Measurements from ENCODE around the gene ATRIP.
"Not testable (repeated sequence)": the region's sequence is repeated elsewhere in the genome, so short reads cannot be mapped to it uniquely, and the experiment has no call there.

Gene ATRIP

DNA sequence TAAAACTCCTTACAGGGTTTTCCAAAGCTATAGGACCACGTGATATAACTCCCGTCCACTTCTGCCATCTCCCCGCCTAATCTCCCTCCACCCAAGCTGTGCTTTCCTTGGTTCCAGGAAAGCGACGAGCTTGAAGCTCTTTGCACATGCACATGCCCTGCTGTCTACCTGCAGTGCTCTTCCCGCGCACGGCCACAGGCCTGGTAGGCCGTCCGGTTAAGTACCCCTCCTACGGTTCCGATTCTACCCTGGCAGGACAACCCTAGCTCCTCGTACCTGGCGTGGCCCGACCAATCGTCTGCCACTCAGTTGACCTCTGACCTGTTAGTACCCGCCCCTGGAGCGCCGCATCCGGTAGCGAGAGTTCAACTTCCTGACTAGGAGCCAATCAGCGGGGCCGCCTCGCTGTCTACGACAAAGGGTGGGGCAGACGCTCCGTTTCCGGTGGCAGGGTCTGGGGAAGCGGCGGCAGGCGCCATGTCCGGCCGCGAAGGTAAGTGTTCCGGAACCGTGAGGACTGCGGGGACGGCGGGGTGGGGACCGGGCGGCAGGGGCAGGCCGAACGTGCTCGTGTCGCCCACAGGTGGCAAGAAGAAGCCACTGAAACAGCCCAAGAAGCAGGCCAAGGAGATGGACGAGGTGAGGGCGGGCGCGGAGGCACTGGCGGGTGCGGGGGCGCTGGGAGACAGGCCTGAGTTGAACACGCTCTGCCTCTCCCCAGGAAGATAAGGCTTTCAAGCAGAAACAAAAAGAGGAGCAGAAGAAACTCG lies 6.5 kb upstream of the ATRIP start, which contains the start of the genes CCDC51 and TMA7:
TSS of gene CCDC51 (minus strand) at position 300 of the 770 bp plus-strand sequence. CDS start 4,991 bp downstream, outside the sequence.
TSS of gene TMA7 (plus strand) at position 438 of the 770 bp plus-strand sequence. CDS start at position 478, 40 bp downstream.
- peak; percentile 99 for DNase-seq

DNA sequence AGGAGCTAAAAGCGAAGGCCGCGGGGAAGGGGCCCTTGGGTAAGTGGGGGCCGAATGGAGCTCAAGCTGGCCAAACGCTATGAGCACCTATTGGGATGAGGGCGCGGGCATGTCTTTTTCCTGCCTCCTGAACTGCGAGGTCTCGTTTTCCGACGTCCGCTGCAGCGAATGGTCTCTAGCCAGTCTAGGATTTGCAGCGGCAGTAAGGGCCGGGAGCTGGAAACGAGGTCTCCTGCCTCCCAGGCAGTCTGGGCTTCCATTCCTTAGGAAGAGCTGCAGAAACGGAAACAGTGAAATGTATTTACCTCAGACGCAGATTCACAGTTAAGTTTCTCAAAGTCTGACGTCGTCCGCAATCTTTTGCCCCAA lies 6.0 kb upstream of the ATRIP start:
- peak; percentile 35 for DNase-seq

DNA sequence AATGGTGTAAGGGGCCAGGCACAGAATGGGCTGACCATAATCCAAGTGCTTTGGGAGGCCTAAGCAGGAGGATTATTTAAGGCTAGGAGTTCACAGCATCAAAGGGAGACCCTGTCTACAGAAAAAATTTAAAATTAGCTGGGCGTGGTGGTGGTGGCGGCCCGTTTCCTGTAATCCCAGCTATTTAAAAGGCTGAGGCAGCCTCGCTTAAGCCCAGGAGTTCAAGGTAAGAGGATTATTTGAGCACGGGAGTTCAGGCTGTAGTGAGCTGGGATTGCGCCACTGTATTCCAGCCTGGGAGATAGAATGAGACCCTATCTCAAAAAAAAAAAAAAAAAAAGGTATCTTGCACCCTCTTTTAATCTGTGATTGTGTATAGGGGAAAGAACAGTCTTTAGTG lies 4.6 kb upstream of the ATRIP start:
- DNase-seq: no peak

DNA sequence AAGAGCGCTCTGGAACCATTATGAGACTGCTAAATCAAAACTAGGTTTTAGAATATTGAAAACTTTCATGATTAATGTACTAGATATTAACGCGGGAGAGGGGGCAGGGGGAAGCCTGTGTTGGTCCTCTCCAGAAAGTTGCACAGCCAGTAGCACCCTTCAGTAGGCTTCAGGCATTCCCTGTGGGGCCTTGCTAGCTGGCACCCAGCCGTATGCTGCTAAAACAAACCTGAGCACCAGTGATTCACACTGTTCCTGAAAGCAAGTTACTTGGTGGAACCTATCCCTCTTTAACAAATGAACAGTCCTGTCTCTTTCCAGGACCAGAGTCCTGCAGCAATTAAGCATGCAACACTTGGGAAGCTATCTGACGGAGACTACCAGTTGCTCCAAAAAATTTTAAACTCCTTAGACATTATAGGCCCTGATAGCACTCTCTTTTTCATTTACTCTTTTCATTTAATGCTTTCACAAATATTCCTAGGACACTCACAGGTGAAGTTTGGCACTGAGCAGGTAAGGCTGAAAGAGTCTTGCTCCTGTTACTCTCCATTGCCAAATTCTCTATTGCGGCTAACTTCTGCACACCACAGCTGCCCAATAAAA lies 1.2 kb upstream of the ATRIP start:
- no peak for DNase-seq

DNA sequence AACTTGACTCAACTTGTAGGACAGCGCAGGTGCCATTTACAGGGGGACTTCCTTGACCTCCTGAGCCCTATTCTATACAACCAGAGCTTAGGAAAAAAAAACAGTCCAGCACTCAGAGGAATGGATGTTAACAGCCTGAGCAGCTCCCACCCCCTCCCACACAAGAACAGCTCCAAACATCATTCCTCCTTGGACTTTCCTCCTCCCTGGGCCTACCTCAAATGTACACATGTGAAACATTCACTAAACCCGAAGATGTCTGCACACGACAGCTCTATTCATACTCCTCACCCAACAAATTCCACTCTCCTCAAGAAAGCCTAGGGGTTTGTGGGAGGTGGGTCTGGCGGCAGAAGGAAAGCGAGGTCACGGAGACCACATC lies 503 bp upstream of the ATRIP start:
- peak; percentile 19 for DNase-seq

DNA sequence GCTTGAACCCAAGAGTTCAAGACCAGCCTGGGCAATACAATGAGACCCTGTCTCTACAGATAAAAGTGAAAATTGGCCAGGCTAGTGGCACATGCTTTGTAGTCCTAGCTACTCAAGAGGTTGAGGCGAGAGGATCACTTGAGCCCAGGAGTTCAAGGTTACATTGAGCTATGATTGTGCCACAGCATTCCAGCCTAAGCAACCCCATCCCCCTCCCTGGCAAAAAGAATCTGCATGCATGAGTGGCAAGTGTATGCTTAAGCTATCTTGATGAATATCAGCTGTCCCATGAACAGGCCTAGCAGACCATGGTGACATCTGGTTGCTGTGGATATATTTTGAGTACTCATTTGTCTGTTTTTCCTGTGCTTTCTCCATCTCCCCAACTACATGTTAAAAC lies 4.7 kb downstream of the ATRIP start:
- no peak for DNase-seq

DNA sequence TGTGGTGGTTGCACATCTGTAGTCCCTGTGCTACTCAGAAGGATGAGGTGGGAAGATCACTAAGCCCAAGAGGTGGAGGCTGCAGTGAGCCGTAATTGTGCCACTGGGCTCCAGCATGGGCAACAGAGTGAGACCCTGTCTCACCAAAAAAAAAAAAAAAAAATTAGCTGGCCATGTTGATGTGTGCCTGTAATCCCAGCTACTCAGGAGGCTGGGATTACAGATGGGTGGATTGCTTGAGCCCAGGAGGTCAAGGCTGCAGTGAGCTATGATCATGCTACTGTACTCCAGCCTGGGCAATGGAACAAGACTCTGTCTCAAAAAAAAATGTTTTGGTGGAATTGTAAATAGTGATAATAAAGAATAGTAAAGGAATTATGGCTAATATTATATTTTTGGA lies 9.9 kb downstream of the ATRIP start:
- no peak for DNase-seq

DNA sequence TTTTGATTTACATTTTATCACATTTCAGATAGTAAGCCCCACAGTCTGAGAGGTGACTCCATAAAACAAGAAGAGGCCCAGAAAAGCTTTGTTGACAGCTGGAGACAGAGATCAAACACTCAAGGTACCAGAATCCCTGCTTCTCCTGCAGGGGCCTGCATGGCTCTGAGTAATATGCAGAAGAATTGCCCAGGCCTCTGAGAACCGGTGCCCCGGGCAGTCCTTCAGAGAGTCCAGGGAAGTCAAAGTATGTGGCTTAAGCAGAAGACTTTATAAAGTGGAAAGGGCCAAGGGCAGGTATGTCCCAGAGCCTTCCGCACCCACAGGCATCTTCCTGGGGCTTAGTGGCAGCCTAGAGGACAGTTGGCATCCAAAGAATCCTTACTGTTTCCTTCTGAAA lies 12.8 kb downstream of the ATRIP start:
- DNase-seq: no peak

DNA sequence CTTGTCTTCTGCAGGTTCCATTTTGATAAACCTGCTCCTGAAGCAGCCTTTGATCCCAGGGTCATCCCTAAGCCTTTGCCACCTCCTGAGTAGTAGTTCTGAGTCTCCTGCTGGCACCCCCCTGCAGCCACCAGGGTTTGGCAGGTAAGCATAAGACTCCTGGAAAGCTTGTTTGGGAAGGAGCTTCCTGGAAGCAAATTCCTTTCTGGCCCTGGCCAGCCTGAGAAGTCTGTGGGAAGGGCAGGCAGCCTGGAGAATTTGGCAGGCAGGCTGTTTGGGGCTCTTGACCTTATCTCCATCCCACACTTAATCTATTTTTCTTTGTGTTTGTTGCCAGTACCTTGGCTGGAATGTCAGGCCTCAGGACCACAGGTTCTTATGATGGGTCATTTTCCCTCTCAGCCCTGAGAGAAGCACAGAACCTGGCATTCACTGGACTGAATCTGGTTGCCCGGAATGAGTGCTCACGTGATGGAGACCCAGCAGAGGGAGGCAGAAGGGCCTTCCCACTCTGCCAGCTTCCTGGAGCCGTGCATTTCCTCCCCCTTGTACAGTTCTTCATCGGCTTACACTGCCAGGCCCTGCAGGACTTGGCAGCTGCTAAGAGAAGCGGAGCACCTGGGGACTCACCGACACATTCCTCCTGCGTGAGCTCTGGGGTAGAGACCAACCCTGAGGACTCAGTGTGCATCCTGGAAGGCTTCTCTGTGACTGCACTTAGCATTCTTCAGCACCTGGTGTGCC lies 13.4 kb downstream of the ATRIP start:
- DNase-seq: no peak

DNA sequence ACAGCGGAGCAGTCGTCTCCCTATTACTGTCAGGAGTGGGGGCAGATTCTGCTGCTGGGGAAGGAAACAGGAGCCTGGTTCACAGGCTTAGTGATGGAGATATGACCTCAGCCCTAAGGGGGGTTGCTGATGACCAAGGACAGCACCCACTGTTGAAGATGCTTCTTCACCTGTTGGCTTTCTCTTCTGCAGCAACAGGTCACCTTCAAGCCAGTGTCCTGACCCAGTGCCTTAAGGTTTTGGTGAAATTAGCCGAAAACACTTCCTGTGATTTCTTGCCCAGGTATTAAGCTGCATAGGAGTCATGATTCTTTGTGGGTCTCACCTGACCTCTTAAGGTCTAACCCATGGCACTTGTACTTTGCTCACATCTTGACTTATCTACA lies 14.0 kb downstream of the ATRIP start:
- DNase-seq: no peak

DNA sequence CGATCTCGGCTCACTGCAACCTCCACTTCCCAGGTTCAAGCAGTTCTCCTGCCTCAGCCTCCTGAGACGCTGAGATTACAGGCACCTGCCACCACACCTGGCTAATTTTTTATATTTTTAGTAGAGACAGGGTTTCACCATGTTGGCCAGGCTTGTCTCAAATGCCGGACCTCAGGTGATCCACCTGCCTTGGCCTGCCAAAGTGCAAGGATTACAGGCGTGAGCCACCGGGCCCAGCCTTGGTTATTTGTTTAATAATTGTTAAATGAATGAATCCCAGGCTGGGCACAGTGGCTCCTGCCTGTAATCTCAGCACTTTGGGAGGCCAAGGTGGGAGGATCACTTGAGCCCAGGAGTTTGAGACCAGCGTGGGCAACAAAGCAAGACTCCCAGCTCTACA lies 15.2 kb downstream of the ATRIP start:
- not testable (repeated sequence) for DNase-seq

DNA sequence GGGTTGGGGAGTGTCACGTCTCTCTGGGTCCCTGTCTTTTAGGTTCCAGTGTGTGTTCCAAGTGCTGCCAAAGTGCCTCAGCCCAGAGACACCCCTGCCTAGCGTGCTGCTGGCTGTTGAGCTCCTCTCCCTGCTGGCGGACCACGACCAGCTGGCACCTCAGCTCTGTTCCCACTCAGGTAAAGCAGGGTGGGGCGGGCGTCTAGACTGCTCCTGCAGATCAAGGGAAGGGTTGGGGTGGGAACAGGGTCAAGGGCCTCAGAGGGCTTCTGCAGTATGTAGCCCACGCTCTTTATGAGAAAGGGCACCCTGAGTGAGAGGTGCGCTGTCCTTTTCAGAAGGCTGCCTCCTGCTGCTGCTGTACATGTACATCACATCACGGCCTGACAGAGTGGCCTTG lies 17.2 kb downstream of the ATRIP start:
- DNase-seq: no peak

DNA sequence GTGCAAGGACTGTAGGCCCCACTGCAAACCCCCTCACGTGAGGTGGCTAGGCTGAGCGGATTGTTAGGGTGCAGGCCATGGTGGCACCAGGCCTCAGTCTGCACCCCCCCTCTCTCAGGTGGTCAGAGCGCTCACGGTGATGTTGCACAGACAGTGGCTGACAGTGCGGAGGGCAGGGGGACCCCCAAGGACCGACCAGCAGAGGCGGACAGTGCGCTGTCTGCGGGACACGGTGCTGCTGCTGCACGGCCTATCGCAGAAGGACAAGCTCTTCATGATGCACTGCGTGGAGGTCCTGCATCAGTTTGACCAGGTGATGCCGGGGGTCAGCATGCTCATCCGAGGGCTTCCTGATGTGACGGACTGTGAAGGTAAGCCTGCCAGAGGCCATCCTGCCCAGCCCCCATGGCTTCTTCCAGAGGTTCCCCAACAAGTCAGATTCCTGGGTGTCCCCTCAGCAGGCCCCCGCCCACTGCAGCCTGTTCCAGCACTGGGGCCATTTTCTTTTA lies 18.2 kb downstream of the ATRIP start:
- no peak for DNase-seq

DNA sequence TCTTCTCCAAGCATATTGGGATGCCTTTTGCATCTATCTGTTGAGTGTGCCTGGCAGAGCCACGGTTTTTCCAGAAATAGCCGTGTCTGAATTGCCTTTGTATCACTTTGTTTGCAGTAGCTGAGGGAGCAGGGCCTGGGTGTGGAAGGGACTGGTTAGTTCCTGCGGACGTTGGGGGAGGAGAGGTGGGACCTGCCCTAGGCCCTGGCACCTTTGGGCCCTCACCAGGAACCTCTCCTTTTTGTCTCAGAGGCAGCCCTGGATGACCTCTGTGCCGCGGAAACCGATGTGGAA lies 18.6 kb downstream of the ATRIP start:
- no peak for DNase-seq

DNA sequence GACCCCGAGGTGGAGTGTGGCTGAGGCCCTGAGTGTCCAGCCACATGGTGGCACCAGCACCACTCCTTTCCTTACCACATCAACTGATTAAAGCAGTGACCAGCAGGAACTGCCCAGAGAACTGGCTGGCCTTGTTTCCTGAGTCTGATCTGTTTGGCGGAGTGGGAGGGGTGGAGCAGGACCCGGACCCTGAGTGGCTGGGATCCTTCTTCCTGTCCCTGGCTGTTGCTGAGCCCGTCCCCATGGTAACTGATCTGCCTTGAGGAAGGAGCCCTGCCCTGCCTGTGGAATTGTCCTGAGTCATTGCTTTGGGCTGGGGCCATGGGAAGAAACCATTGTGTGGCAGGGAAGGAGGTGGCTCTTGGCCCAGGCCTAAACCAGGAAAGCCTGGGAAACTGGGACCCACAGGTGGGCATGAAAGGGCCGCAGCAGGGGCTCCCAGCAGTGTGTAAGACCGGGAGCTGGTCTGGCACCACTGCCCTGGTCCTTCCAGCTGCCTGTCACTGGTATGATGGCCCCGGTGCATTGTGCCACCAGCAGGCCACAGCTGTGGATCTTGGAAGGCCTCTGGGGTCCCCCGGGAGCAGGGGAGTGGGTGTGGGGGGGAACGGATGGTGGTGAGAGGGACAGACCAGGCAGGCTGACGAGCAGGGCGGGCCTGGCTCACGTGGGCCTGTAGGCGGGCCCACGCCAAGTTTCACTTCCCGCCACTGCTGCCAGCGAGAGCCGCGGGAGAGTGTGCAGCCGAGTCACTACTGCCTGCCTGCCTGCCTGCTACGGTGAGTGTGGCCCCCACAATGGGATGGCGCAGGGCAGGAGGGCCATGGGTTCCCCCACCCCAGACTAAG lies 19.2 kb downstream of the ATRIP start:
- peak; percentile 96 for DNase-seq

DNA sequence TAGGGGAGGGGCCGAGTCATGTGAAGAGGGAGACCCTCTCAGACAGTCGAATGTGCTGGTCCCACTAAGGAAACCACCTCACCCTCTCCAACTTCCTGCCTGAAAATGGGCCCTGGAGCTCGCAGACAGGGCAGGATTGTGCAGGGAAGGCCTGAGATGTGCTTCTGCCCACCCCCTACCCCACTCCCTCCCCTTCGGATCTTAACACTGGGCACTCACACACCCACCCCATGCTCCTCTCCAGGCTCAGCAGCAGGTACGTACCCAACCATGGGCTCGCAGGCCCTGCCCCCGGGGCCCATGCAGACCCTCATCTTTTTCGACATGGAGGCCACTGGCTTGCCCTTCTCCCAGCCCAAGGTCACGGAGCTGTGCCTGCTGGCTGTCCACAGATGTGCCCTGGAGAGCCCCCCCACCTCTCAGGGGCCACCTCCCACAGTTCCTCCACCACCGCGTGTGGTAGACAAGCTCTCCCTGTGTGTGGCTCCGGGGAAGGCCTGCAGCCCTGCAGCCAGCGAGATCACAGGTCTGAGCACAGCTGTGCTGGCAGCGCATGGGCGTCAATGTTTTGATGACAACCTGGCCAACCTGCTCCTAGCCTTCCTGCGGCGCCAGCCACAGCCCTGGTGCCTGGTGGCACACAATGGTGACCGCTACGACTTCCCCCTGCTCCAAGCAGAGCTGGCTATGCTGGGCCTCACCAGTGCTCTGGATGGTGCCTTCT lies 20.0 kb downstream of the ATRIP start:
- peak; percentile 52 for DNase-seq

DNA sequence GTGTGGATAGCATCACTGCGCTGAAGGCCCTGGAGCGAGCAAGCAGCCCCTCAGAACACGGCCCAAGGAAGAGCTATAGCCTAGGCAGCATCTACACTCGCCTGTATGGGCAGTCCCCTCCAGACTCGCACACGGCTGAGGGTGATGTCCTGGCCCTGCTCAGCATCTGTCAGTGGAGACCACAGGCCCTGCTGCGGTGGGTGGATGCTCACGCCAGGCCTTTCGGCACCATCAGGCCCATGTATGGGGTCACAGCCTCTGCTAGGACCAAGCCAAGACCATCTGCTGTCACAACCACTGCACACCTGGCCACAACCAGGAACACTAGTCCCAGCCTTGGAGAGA lies 20.5 kb downstream of the ATRIP start:
- no peak for DNase-seq

DNA sequence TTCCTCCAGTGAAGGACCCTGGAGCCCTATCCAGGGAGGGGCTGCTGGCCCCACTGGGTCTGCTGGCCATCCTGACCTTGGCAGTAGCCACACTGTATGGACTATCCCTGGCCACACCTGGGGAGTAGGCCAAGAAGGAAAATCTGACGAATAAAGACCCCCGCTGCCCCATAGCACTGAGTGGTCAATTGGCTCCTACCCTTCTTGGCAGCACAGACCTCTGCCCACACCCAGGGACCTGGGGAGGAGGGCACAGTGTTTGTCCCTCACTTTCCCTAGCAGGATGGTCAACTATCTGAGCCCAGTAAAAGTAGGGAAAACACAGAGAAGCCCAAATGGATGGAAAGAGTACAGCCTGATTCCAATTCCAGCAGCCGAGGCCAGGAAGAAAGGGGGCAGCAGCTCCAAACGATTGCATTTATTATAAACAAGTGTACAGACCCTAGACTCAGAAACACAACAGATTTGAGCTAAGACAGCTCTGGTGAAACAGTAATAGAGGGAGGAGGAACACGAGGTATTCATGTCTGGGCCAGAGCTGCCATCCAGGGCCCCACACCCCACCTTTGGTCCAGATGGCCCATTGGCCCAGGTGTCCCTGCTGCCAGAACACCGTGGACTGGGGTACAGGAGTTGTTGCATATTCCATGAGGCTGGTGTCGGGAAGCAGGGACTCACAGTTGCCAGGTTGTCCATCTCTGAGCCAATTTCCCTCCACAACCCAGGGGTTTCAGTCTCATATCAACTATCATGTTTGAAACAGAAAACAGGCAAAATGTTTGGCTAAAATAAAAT lies 21.1 kb downstream of the ATRIP start:
- DNase-seq: no peak

DNA sequence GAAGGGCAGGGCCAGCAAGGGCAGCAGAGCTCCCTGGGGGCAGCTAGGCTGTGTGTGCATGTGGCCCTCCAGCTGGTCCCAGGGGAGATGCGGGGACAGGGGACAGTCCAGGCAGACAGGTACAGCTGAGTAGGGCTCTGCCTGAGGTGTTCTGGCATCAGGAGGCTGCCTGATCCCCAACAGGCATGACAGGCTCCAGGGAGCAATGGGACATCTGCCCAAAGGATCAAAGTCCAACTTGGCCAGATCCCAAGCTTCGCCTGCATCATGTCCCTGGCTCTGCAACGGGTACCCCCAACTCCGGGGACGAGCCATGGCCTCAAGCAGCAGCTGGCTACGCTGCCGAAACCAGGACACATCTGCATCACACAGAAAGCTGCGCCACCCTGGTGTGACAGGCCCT lies 21.8 kb downstream of the ATRIP start:
- no peak for DNase-seq

DNA sequence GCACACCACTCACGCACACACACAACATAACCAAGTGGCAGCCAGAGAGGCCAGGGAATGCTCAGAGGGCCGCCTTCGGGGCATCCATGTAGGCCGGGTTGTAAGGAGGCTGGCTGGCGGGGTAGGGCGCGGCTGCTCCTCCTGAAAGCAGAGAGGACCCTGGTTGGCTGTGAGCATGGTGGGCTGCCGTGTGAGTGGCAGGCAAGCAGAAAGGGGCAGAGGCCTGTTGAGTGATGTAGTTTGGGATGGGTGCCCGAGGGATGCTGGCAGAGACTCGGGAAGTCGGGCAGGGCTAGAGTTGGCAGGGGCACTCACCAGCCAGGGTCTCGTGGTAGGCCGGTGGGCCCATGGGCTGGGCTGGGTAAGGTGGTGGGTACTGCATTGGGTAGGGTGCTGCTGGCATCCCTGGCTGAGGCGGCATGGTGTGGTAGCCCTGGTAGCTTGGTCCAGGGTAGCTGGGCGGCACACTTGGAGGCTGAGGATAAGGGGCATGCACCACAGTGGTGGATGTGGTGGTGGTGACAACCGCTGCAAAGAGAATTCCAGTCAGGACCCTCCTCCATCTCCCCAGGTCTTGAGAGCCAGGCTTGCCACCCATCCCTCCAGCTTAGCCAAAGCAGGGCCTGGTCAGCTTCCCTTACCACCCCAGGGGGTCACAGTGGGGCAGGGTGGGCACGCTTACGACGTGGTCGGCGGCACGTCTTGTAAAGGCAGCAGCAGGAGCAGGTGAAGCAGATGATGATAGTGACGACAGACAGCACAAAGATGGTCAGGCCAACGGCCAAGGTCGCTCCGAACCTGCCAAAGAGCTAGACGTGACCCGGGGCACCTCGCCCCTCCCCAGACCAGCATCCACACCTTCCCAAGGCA lies 22.7 kb downstream of the ATRIP start:
- DNase-seq: peak; percentile 25

DNA sequence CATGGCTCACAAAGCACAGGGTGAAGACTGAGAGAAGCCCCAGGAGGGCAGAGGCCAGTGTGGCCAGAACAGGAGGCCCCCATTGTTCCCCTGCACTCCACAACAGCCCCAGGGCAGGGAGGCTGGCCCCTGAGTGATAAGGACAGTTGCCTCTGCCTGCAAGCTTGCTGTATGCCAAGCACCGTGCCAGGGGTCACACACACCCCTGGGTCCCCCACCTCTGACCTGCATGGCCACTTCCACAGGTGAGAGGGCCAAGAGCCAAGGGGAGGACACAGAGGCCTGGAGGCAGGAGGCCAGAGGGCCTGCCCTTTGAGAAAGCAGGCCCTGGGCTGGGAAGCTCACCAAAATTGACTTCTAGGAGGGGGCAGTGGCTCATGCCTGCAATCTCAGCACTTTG lies 23.7 kb downstream of the ATRIP start:
- peak; percentile 35 for DNase-seq

Data from hematopoietic multipotent progenitor cell treated with erythropoietin and hydrocortisone succinate and interleukin-3 and kit ligand, for 4 days (in vitro differentiated cells).